CD14-positive monocyte (primary cell): ENCODE measurements around the gene TGM1. TPM values are rescaled to one million over a fixed set of nuclear protein-coding genes. Genes with fewer than 3 reads are reported as not detected.
A peak's percentile ranks its signal among the peaks of the same experiment; 100 is the strongest.

Experiments
- DNase-seq, 3 donors: peaks; one replicate each; pipeline ENCODE4 v3.0.0-alpha.2; 2011 to 2022
- H2AFZ ChIP-seq: 2 replicates; pipeline ENCODE4 v1.6.0; 2012; ENCODE audit warnings: mild to moderate bottlenecking, low read depth, low read length, inconsistent platforms; ENCODE audit not compliant: insufficient read depth, poor library complexity, severe bottlenecking
- H3K27ac ChIP-seq, 2 donors: 1 replicate in 1 of 2; 2 replicates in 1 of 2; pipeline ENCODE4 v1.5.1; 2012 to 2013; ENCODE audit warnings: low read length in 2 of 2, control low read depth in 1 of 2, inconsistent platforms in 1 of 2, low read depth in 1 of 2, mild to moderate bottlenecking in 1 of 2
- H3K27me3 ChIP-seq, 2 donors: one replicate each; pipeline versions ENCODE4 v1.6.0 to v1.6.1; 2011 to 2013; ENCODE audit warnings: low read length in 2 of 2; ENCODE audit not compliant: control insufficient read depth in 2 of 2, insufficient read depth in 2 of 2
- H3K36me3 ChIP-seq, 2 donors: replicated peaks in 1 of 2; 1 replicate in 1 of 2; 2 replicates in 1 of 2; pipeline versions ENCODE4 v1.5.1 to v1.6.1; 2012 to 2013; ENCODE audit warnings: low read length in 2 of 2, control low read depth in 1 of 2, inconsistent platforms in 1 of 2, mild to moderate bottlenecking in 1 of 2; ENCODE audit not compliant: insufficient read depth in 2 of 2, control insufficient read depth in 1 of 2
- H3K4me1 ChIP-seq, 2 donors: 1 replicate in 1 of 2; 2 replicates in 1 of 2; pipeline versions ENCODE4 v1.5.1 to v1.6.1; 2012 to 2013; ENCODE audit warnings: low read length in 2 of 2, control low read depth in 1 of 2, inconsistent platforms in 1 of 2, mild to moderate bottlenecking in 1 of 2, moderate library complexity in 1 of 2; ENCODE audit not compliant: insufficient read depth in 2 of 2, control insufficient read depth in 1 of 2
- H3K4me2 ChIP-seq: replicated peaks from 2 replicates; pipeline ENCODE3; 2012; ENCODE audit warnings: low read length, moderate library complexity, mild to moderate bottlenecking; ENCODE audit not compliant: poor library complexity, severe bottlenecking; ENCODE audit errors: extremely low read depth
- H3K4me3 ChIP-seq, 3 experiments: fragments of 200-600 bp in 1 of 3; sonication (generic) in 1 of 3; replicated peaks in 1 of 3; 1 replicate in 2 of 3; 2 replicates in 1 of 3; pipeline ENCODE4 v1.5.1; 2011 to 2013; ENCODE audit warnings: low read length in 3 of 3, mild to moderate bottlenecking in 3 of 3, control low read depth in 2 of 3, low read depth in 2 of 3, inconsistent platforms in 1 of 3, moderate library complexity in 1 of 3
- H3K79me2 ChIP-seq: 2 replicates; pipeline ENCODE4 v1.6.0; 2012; ENCODE audit warnings: mild to moderate bottlenecking, control low read depth, inconsistent platforms, low read length, moderate library complexity; ENCODE audit not compliant: insufficient read depth
- H3K9ac ChIP-seq: 2 replicates; pipeline ENCODE4 v1.6.0; 2017; ENCODE audit warnings: low read length, mild to moderate bottlenecking; ENCODE audit not compliant: insufficient read depth, poor library complexity, severe bottlenecking
- H3K9me3 ChIP-seq, 2 donors: replicated peaks in 1 of 2; 1 replicate in 1 of 2; 2 replicates in 1 of 2; pipeline versions ENCODE4 v1.5.1 to v1.6.1; 2012 to 2013; ENCODE audit warnings: low read length in 2 of 2, control low read depth in 1 of 2; ENCODE audit not compliant: control insufficient read depth in 1 of 2, insufficient read depth in 1 of 2
- H4K20me1 ChIP-seq: 2 replicates; pipeline ENCODE4 v1.6.0; 2012; ENCODE audit warnings: mild to moderate bottlenecking, low read length, control low read depth, moderate library complexity; ENCODE audit not compliant: insufficient read depth
- H3K27ac Mint-ChIP-seq, 7 donors: one replicate each; pipeline ENCODE4 v1.8.0; 2020; ENCODE audit warnings: mild to moderate bottlenecking in 7 of 7, mixed read lengths in 7 of 7, moderate library complexity in 6 of 7, inconsistent platforms in 2 of 7
- H3K27me3 Mint-ChIP-seq, 3 donors: one replicate each; pipeline ENCODE4 v1.8.0; 2021 to 2022; ENCODE audit warnings: low read depth in 3 of 3, mild to moderate bottlenecking in 3 of 3, mixed read lengths in 3 of 3, moderate library complexity in 3 of 3, inconsistent platforms in 1 of 3
- H3K36me3 Mint-ChIP-seq, 2 donors: one replicate each; pipeline ENCODE4 v1.8.0; 2020; ENCODE audit warnings: mixed read lengths in 2 of 2, inconsistent platforms in 1 of 2, mild to moderate bottlenecking in 1 of 2
- H3K4me1 Mint-ChIP-seq: one replicate; pipeline ENCODE4 v1.8.0; 2020; ENCODE audit warnings: mild to moderate bottlenecking, mixed read lengths
- H3K4me3 Mint-ChIP-seq, 2 donors: one replicate each; pipeline ENCODE4 v1.8.0; 2020; ENCODE audit warnings: mild to moderate bottlenecking in 2 of 2, mixed read lengths in 2 of 2, moderate library complexity in 1 of 2
- H3K9me3 Mint-ChIP-seq, 7 donors: one replicate each; pipeline ENCODE4 v1.8.0; 2020 to 2022; ENCODE audit warnings: mixed read lengths in 7 of 7, mild to moderate bottlenecking in 6 of 7, moderate library complexity in 6 of 7, inconsistent platforms in 2 of 7
- WGBS: methylation state at CpG from one replicate; pipeline ENCODE4 v1.1.5; 2013; ENCODE audit warnings: missing lambda C conversion rate; ENCODE audit not compliant: insufficient coverage; 5-methylcytosine and 5-hydroxymethylcytosine counted together
- intact Hi-C, 2 donors: fragments of 100-400 bp; cut with micrococcal nuclease; formaldehyde crosslinking; loops; one replicate each; pipeline versions ENCODE4 v1.15.0 to v1.15.1; 2023
- polyA plus RNA-seq, 3 donors: library from polyadenylated mRNA; depleted of rRNA in 1 of 3; unstranded in 2 of 3; stranded (reverse) in 1 of 3; fragments of 300-500 nt in 2 of 3; fragments of >200 nt in 1 of 3; fragmentation: Illumina TruSeq in 2 of 3; gene quantifications; 1 replicate in 2 of 3; 2 replicates in 1 of 3; pipeline ENCODE4 v1.2.3, GENCODE V29; 2012 to 2021
- TF ChIP-seq, protein P1 (sequence below): fragments of 200-600 bp; IDR thresholded peaks from one replicate; pipeline ENCODE4 v1.8.0; 2022; ENCODE audit warnings: antibody characterized with exemption, mild to moderate bottlenecking

Gene TGM1
- polyA plus RNA-seq, 3 donors, result 7.8 TPM; not detected in 2

DNA sequence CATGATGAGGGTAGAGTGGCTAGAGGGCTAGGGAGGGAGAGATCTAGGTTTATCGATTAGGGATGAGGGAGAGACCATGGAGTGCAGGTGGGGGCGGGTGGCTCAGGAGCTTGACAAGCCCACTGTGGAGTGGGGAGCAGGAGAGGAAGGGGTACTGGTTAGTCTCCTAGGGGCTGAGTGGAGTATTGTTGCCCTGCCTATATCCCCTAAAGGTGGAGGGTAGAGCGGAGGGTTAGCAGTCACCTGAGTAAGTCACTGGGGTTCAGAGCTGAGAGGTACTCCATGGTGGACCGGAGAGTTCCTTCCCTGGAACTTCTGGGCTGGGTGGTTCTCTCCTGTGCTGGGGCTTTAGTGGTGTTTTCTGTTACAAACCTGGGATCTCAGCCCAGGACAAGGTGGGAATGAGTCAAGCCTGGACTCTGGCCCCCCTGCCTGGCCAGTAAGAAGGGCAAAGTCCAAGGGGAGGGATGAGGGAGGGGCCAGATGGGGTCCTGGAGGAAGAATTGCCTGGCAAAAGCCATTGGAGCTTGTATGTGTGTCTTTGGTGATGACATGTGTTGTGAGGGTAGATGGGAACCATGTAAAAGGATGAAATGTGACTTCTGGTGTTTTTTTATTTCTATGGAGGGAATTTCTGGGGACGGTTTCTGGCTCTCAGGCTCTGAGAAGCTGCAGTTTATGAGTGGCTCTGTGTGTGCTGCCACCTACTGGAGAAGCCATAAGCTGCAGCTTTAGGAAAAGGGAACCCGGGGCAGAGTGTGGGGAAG, 44.8 kb upstream of the TGM1 start, which contains the start of gene CIDEB:
TSS of gene CIDEB (minus strand) at position 403 of the 767 bp plus-strand sequence. CDS start at position 284, 119 bp downstream.
- intact Hi-C loops, result loop anchor here in 1 of 2 donors (10.0 kb wide), 1 partner anchor 93 kb away; the partner anchor contains the start of genes CHMP4A and MDP1
- H3K27me3 ChIP-seq, result no peaks in the 10 kb centered on the region
- peaks cover 81% of the 10 kb centered on the region for H3K79me2 ChIP-seq
- no peaks in the 10 kb centered on the region for H3K9me3 ChIP-seq
- peaks cover 46 to 53% of the 10 kb centered on the region in 2 donors for H3K4me1 ChIP-seq
- peak; percentile 63 to 77 (median 74) for DNase-seq
- H3K27ac ChIP-seq, result peak within 1 kb of the TSS; percentile 9 to 57
- Mint-ChIP-seq H3K36me3 (peaks cover 65 to 76% of the 10 kb centered on the region in 2 donors), H3K27me3 (no peaks in the 10 kb centered on the region), H3K27ac (peak within 1 kb of the TSS; percentile 24 to 86 (median 60)), H3K9me3 (peaks cover 0 to 2% (median 0%) of the 10 kb centered on the region in 7 donors), H3K4me1 (peaks cover 49% of the 10 kb centered on the region), H3K4me3 (peak within 1 kb of the TSS; percentile 12 to 59)
- H3K4me2 ChIP-seq, result peak within 1 kb of the TSS; percentile 93
- peaks cover 62% of the 10 kb centered on the region for H4K20me1 ChIP-seq
- H2AFZ ChIP-seq, result no peak within 1 kb of the TSS
- H3K4me3 ChIP-seq, result peak within 1 kb of the TSS in 1 of 3 experiments; percentile 84
- H3K36me3 ChIP-seq, result peaks cover 55 to 64% of the 10 kb centered on the region in 2 donors
- WGBS, result 67% methylated on average over 6 of the region's 6 CpGs
- TF ChIP-seq, protein P1, sequence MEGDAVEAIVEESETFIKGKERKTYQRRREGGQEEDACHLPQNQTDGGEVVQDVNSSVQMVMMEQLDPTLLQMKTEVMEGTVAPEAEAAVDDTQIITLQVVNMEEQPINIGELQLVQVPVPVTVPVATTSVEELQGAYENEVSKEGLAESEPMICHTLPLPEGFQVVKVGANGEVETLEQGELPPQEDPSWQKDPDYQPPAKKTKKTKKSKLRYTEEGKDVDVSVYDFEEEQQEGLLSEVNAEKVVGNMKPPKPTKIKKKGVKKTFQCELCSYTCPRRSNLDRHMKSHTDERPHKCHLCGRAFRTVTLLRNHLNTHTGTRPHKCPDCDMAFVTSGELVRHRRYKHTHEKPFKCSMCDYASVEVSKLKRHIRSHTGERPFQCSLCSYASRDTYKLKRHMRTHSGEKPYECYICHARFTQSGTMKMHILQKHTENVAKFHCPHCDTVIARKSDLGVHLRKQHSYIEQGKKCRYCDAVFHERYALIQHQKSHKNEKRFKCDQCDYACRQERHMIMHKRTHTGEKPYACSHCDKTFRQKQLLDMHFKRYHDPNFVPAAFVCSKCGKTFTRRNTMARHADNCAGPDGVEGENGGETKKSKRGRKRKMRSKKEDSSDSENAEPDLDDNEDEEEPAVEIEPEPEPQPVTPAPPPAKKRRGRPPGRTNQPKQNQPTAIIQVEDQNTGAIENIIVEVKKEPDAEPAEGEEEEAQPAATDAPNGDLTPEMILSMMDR, result peak; percentile 93
- no peak within 1 kb of the TSS for H3K9ac ChIP-seq

DNA sequence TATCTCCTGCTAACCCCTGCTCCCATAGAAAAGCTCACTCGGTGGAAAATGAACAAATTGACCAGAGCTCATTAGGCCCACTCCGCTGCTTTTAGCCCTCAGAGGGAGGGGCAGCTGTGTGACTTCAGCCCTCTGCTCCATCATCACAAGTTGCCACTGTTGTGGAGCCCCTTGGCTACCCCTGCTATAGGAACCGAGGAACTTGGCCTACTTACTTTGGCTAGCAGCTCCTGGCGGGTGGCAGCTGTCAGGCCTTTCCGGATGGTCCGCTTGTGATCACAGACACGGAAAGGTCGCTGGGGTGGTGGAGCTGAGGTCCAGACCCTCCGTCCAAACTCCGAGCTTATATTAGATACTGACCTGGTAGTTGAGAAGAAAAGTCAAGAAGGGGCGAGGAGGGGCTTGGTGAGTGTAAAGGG, 44.2 kb upstream of the TGM1 start:
- Mint-ChIP-seq H3K27me3 (no peaks in the 10 kb centered on the region), H3K4me3 (no peak overlapping the region), H3K9me3 (peaks cover 0 to 2% (median 0%) of the 10 kb centered on the region in 7 donors), H3K4me1 (peaks cover 43% of the 10 kb centered on the region), H3K27ac (peak overlapping the region in 5 of 7 donors; percentile 22 to 83 (median 60)), H3K36me3 (peaks cover 71 to 79% of the 10 kb centered on the region in 2 donors)
- Histone ChIP-seq H2AFZ (no peak overlapping the region), H3K79me2 (peaks cover 80% of the 10 kb centered on the region), H4K20me1 (peaks cover 62% of the 10 kb centered on the region), H3K4me3 (no peak overlapping the region), H3K36me3 (peaks cover 61 to 70% of the 10 kb centered on the region in 2 donors), H3K4me2 (no peak overlapping the region), H3K4me1 (peaks cover 40 to 47% of the 10 kb centered on the region in 2 donors), H3K9me3 (no peaks in the 10 kb centered on the region), H3K9ac (no peak overlapping the region), H3K27me3 (no peaks in the 10 kb centered on the region), H3K27ac (peak overlapping the region in 1 of 2 donors; percentile 57)
- TF ChIP-seq, protein P1, result no peak
- WGBS, result 86% methylated on average over 11 of the region's 11 CpGs
- DNase-seq, result no peak
- intact Hi-C loops, result loop anchor here in 1 of 2 donors (10.0 kb wide), 1 partner anchor 92 kb away; the partner anchor contains the start of genes CHMP4A and MDP1
